Activated naive CD8-positive, alpha-beta T cell treated with anti-CD3 and anti-CD28 coated beads for 36 hours (primary cell): Measurements from ENCODE around the gene TXNRD3. TPM values are rescaled to one million over a fixed set of nuclear protein-coding genes. Genes with fewer than 3 reads are reported as not detected.

Experiments
- DNase-seq: peaks from one replicate; pipeline ENCODE4 v3.0.0; 2021
- H3K27ac Mint-ChIP-seq: one replicate; pipeline ENCODE4 v1.8.0; 2022; ENCODE audit warnings: mild to moderate bottlenecking, moderate library complexity, mixed read lengths
- H3K27me3 Mint-ChIP-seq: one replicate; pipeline ENCODE4 v1.8.0; 2022; ENCODE audit warnings: mild to moderate bottlenecking, mixed read lengths
- H3K36me3 Mint-ChIP-seq: one replicate; pipeline ENCODE4 v1.8.0; 2021; ENCODE audit warnings: mild to moderate bottlenecking, mixed read lengths
- H3K4me1 Mint-ChIP-seq: one replicate; pipeline ENCODE4 v1.8.0; 2021; ENCODE audit warnings: mixed read lengths
- H3K4me3 Mint-ChIP-seq: one replicate; pipeline ENCODE4 v1.8.0; 2022; ENCODE audit warnings: mild to moderate bottlenecking, moderate library complexity, mixed read lengths
- H3K9me3 Mint-ChIP-seq: one replicate; pipeline ENCODE4 v1.8.0; 2022; ENCODE audit warnings: mixed read lengths
- total RNA-seq, 2 experiments: library from RNA; stranded (reverse); gene quantifications; one replicate each; pipeline ENCODE4 v1.2.3, GENCODE V29; 2021

The TXNRD3 gene
- total RNA-seq, 2 experiments from 2014 or later = 3.8 to 4.1 TPM

- peaks cover 14% of the 10 kb centered on the region for H3K27me3 Mint-ChIP-seq
- H3K4me3 Mint-ChIP-seq = no peak overlapping the region
- no peaks in the 10 kb centered on the region for H3K9me3 Mint-ChIP-seq
- no peaks in the 10 kb centered on the region for H3K4me1 Mint-ChIP-seq
- H3K27ac Mint-ChIP-seq = no peak overlapping the region
- DNase-seq = no peak
- no peaks in the 10 kb centered on the region for H3K36me3 Mint-ChIP-seq
Measured at GRCh38 chr3:126664591-126665214, 9.8 kb upstream of the TXNRD3 start.

GRCh38 chr3:126663750-126664149 lies 8.8 kb upstream of the TXNRD3 start:
- Mint-ChIP-seq H3K4me3 (no peak overlapping the region), H3K36me3 (no peaks in the 10 kb centered on the region), H3K27ac (no peak overlapping the region), H3K27me3 (peaks cover 14% of the 10 kb centered on the region), H3K4me1 (no peaks in the 10 kb centered on the region), H3K9me3 (no peaks in the 10 kb centered on the region)
- DNase-seq = no peak

GRCh38 chr3:126663257-126663656 lies 8.3 kb upstream of the TXNRD3 start:
- no peak overlapping the region for H3K27ac Mint-ChIP-seq
- no peaks in the 10 kb centered on the region for H3K9me3 Mint-ChIP-seq
- DNase-seq = no peak
- no peak overlapping the region for H3K4me3 Mint-ChIP-seq
- peaks cover 14% of the 10 kb centered on the region for H3K27me3 Mint-ChIP-seq
- no peaks in the 10 kb centered on the region for H3K4me1 Mint-ChIP-seq
- H3K36me3 Mint-ChIP-seq = no peaks in the 10 kb centered on the region

- peaks cover 14% of the 10 kb centered on the region for H3K27me3 Mint-ChIP-seq
- DNase-seq = no peak
Measured at GRCh38 chr3:126661532-126662364, 6.8 kb upstream of the TXNRD3 start.

DNA sequence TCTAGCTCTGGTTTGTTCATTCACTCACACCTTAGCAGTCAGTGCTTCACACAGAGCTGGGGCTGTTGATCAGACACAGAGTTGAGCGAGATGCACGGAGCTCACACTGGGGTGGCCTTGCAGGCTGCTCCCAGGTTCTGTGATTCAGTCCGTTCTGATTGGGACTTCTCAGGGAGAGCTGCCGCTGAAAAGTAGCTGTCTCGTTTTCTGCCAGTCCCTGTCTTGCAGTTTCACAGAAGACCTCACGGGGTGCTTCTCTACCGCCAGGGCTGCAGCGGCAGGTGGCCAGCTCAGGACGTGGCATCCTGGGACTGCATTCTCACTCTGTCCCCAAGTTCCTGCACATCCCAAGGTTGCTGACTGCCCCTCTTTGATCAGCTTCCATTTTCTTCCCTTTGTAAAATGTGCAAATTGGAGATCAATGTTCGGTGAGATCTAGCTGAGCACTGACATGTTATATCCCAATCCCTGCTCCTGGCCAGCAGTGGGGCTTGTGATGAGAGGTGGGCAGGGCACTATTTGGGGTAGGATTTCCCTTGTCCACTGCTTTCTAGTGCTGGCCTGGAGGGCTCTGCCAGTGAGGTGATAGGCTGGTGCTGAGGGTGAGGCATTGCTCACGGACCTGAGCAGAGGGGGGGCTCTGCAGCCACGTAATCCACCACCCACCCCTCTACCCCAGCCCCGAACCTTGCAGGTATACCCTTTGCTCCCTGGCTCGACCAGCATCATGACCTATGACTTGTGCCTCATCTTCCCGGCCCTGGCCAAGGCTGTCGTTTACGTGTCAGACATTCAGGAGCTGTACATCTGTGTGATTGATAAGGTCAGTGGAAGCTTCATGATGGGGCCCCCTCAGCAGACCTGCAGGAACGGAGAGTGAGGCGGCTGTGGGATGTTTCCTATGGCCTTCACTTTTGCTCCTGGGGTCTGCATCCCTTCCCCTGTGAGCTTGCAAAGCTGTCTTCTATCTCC lies 5.3 kb upstream of the TXNRD3 start:
- peaks cover 2% of the 10 kb centered on the region for H3K4me1 Mint-ChIP-seq
- no peaks in the 10 kb centered on the region for H3K9me3 Mint-ChIP-seq
- peaks cover 14% of the 10 kb centered on the region for H3K27me3 Mint-ChIP-seq
- H3K36me3 Mint-ChIP-seq = no peaks in the 10 kb centered on the region
- DNase-seq = no peak
- no peak overlapping the region for H3K27ac Mint-ChIP-seq
- H3K4me3 Mint-ChIP-seq = no peak overlapping the region

More at GRCh38 chr3:126661532-126662364, 6.8 kb upstream of the TXNRD3 start:
- H3K27ac Mint-ChIP-seq = no peak overlapping the region
- H3K4me1 Mint-ChIP-seq = no peaks in the 10 kb centered on the region
- no peaks in the 10 kb centered on the region for H3K36me3 Mint-ChIP-seq
- no peak overlapping the region for H3K4me3 Mint-ChIP-seq
- H3K9me3 Mint-ChIP-seq = no peaks in the 10 kb centered on the region

- no peak overlapping the region for H3K27ac Mint-ChIP-seq
- H3K9me3 Mint-ChIP-seq = no peaks in the 10 kb centered on the region
- no peaks in the 10 kb centered on the region for H3K36me3 Mint-ChIP-seq
- no peak for DNase-seq
- H3K27me3 Mint-ChIP-seq = peaks cover 14% of the 10 kb centered on the region
- peaks cover 4% of the 10 kb centered on the region for H3K4me1 Mint-ChIP-seq
- H3K4me3 Mint-ChIP-seq = no peak overlapping the region
Measured at GRCh38 chr3:126658584-126658983, 3.7 kb upstream of the TXNRD3 start.

DNA sequence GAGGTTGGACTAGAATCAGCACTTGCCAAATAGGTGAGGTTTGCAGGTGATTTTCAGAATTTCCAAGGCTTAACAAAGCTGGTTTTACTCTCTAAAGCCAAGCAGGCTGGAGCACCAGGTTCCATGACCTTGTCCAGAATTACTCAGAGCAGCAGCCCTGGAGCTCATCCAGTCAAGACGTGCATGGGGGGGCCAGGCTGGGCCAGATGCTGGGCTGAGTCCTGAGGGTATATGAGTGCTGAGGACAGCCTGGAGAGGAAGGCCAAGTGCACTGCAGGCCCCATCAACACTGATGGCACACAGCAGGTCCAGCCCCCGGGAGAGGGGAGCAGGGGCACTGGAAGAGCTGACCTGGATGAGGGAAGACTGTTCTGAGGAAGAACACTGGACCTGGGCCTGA lies 3.0 kb upstream of the TXNRD3 start:
- no peak for DNase-seq
- Mint-ChIP-seq H3K4me1 (peaks cover 8% of the 10 kb centered on the region), H3K4me3 (no peak overlapping the region), H3K27me3 (peaks cover 14% of the 10 kb centered on the region), H3K9me3 (no peaks in the 10 kb centered on the region), H3K36me3 (no peaks in the 10 kb centered on the region), H3K27ac (no peak overlapping the region)

GRCh38 chr3:126656371-126657134 lies 1.6 kb upstream of the TXNRD3 start:
- Mint-ChIP-seq H3K4me3 (no peak overlapping the region), H3K9me3 (no peaks in the 10 kb centered on the region), H3K4me1 (peaks cover 9% of the 10 kb centered on the region), H3K27ac (no peak overlapping the region), H3K36me3 (no peaks in the 10 kb centered on the region), H3K27me3 (peaks cover 10% of the 10 kb centered on the region)
- DNase-seq = no peak

- DNase-seq = no peak
- H3K4me3 Mint-ChIP-seq = peak overlapping the region; percentile 79
- H3K27me3 Mint-ChIP-seq = peaks cover 4% of the 10 kb centered on the region
- H3K36me3 Mint-ChIP-seq = no peaks in the 10 kb centered on the region
- no peaks in the 10 kb centered on the region for H3K9me3 Mint-ChIP-seq
- H3K27ac Mint-ChIP-seq = no peak overlapping the region
- peaks cover 9% of the 10 kb centered on the region for H3K4me1 Mint-ChIP-seq
Measured at GRCh38 chr3:126655887-126656286, 963 bp upstream of the TXNRD3 start.

- peaks cover 2% of the 10 kb centered on the region for H3K36me3 Mint-ChIP-seq
- no peak overlapping the region for H3K4me3 Mint-ChIP-seq
- DNase-seq = no peak
- H3K4me1 Mint-ChIP-seq = peaks cover 7% of the 10 kb centered on the region
- H3K27me3 Mint-ChIP-seq = no peaks in the 10 kb centered on the region
- no peak overlapping the region for H3K27ac Mint-ChIP-seq
- no peaks in the 10 kb centered on the region for H3K9me3 Mint-ChIP-seq
Measured at GRCh38 chr3:126649556-126650092, 5.3 kb downstream of the TXNRD3 start.

- Mint-ChIP-seq H3K36me3 (peaks cover 15% of the 10 kb centered on the region), H3K9me3 (no peaks in the 10 kb centered on the region), H3K4me3 (no peak overlapping the region), H3K27ac (no peak overlapping the region), H3K27me3 (no peaks in the 10 kb centered on the region), H3K4me1 (peaks cover 2% of the 10 kb centered on the region)
- no peak for DNase-seq
Measured at GRCh38 chr3:126646674-126647073, 8.2 kb downstream of the TXNRD3 start.

- DNase-seq = no peak
- H3K9me3 Mint-ChIP-seq = no peaks in the 10 kb centered on the region
- no peak overlapping the region for H3K4me3 Mint-ChIP-seq
- H3K27ac Mint-ChIP-seq = no peak overlapping the region
- H3K36me3 Mint-ChIP-seq = peaks cover 22% of the 10 kb centered on the region
- peaks cover 2% of the 10 kb centered on the region for H3K4me1 Mint-ChIP-seq
- H3K27me3 Mint-ChIP-seq = no peaks in the 10 kb centered on the region
Measured at GRCh38 chr3:126644615-126645014, 10.3 kb downstream of the TXNRD3 start.

DNA sequence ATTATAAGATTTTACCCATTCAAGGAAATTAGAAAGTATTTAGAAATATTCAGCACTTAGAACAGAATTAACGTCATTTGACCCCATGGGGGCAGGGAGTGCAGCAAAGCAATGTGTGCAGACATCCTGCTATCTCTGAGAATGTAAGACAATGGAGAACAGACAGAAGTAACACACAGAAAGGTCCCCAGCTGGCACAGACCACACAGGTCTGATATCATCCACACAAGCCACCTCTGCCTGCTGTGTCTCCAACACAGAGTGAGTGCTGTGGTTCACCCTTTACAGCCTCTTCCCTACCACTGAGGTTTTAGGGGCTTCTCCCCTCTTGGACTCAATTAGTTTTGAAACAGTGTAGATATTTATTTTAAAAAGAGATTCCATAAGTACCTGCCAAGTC lies 16.1 kb downstream of the TXNRD3 start:
- DNase-seq = no peak
- Mint-ChIP-seq H3K4me1 (no peaks in the 10 kb centered on the region), H3K27me3 (no peaks in the 10 kb centered on the region), H3K4me3 (no peak overlapping the region), H3K9me3 (no peaks in the 10 kb centered on the region), H3K27ac (no peak overlapping the region), H3K36me3 (peaks cover 20% of the 10 kb centered on the region)

DNA sequence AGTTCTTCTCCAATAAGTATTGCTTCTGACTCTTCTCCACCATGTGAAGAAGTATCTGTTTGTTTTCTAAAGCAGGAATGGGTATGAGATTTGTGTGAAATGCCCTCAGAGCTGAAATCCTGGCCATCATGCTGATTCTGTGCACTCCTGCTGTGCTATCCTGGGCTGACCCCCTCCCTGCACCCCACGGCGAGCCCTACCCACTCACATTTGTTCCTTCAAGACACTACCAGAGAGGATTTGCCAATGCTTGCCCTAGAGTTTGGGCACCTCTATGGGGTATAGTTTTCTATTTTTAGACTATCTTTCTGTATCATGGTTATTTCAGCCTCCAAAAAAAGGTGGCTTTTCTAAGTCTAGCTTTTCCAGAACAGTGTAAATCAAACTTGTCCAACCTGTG lies 18.5 kb downstream of the TXNRD3 start:
- H3K4me3 Mint-ChIP-seq = no peak overlapping the region
- H3K27ac Mint-ChIP-seq = no peak overlapping the region
- no peak for DNase-seq
- H3K9me3 Mint-ChIP-seq = no peaks in the 10 kb centered on the region
- no peaks in the 10 kb centered on the region for H3K4me1 Mint-ChIP-seq
- H3K27me3 Mint-ChIP-seq = no peaks in the 10 kb centered on the region
- peaks cover 10% of the 10 kb centered on the region for H3K36me3 Mint-ChIP-seq
